GM12892 (cell line): ENCODE measurements around the gene SNX27.
"Not testable (repeated sequence)": the region's sequence is repeated elsewhere in the genome, so short reads cannot be mapped to it uniquely, and the experiment has no call there.

Source experiments
- DNase-seq: peaks from one replicate; pipeline ENCODE4 v3.0.0; 2011; ENCODE audit not compliant: insufficient read length
- FAIRE-seq: peaks from 2 replicates; lab custom pipeline; 2011; peaks lifted over from hg19 to GRCh38; lab: Jason Lieb, UNC
- POLR2A ChIP-seq: IDR thresholded peaks from 2 replicates; pipeline ENCODE4 v1.6.1; 2011; ENCODE audit warnings: low read depth, low read length, control low read depth
- POLR2AphosphoS5 ChIP-seq: IDR thresholded peaks from 2 replicates; pipeline ENCODE4 v1.6.1; 2011; ENCODE audit warnings: low read depth, low read length, control low read depth
- TAF1 ChIP-seq: IDR thresholded peaks from 2 replicates; pipeline ENCODE4 v1.6.1; 2011; ENCODE audit warnings: low read depth, mild to moderate bottlenecking, control low read depth, low read length, borderline replicate concordance

SNX27 gene

DNA sequence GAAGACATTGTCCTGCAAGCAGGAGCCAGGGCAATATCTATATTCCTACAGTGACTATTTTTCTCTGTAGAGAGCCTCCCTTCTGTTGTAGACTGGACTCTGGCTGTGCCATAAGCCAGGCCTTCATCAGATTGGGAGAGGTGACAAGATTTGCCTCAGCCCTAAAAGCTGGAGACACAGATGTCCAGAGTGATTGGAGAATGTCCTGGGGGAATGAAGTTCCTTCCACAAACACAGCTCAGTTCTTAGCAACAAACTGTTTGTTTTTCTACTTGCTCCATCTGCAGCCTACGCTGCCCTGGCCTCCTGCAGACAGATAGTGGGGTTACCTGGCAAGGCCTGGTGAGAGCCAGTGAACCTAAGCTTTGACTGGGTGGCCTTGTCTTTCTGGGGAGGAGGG, 29.9 kb upstream of the SNX27 start:
- DNase-seq (no peak), FAIRE-seq (no peak)
- no peak for TF ChIP-seq TAF1

DNA sequence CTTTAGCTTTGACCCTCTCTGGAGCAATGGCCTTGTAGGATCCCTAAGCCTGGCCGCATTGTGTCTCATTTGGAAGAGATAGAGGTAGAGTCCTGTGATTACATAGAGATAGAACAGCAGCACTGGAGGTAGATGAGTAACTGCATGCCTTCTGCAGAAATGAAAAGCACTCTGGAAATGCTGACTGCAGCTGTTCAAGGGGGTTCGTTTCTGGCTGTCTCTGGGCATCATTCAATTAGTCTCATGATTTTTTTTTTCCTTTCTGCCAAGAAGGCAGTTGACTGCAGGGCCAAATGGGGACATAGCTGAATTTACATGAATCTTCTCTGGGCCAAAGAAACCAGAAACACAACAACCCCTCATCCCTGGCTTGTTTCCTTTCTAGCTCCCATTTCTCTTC, 28.1 kb upstream of the SNX27 start:
- FAIRE-seq (no peak), DNase-seq (no peak)
- TF ChIP-seq POLR2AphosphoS5 (no peak), TAF1 (no peak), POLR2A (no peak)

DNA sequence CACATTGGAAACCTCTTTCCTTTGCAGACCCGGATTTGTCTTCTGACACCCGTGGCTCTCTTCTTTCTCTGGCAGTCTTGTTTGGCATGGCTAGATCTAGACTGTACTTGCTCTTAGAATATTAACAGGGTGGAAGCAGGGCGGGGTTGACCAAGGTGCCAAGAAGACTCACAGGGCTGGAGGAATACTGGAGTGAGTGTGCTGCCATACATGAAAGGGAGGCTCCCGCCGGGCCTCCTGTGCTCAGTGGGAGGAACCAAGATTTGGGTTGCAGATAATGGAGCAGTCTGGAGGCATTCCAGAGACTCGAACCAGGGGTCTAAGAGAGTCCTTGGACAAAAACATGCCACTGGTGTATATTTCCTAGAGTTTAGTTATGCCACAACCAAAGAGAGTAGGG, 27.6 kb upstream of the SNX27 start:
- no peak for FAIRE-seq
- DNase-seq: no peak

DNA sequence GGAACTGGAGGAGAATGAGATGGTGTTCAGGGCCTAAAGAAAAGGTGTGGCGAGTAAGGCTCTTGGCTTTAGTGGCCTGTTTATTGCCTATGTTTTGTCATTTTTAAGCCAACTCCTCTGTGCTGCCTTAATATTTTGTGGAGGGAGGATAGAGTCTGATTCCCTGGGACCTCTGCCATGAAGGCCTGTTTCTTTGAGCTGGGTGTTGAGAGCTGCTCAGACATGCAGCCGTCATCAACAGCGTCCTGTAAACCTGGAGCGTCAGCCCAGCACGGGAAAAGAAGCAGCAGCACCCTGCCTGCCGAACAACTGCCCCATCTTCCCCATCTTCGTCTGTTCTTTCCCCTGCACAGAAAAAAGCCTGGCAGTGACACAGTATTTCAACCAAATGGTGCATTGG, 27.1 kb upstream of the SNX27 start:
- FAIRE-seq (no peak), DNase-seq (no peak)
- no peak for TF ChIP-seq POLR2AphosphoS5
- no peak for TF ChIP-seq TAF1
- no peak for TF ChIP-seq POLR2A

More for the DNA sequence above, 27.6 kb upstream of the SNX27 start:
- no peak for TF ChIP-seq POLR2A
- no peak for TF ChIP-seq TAF1
- TF ChIP-seq POLR2AphosphoS5: no peak

DNA sequence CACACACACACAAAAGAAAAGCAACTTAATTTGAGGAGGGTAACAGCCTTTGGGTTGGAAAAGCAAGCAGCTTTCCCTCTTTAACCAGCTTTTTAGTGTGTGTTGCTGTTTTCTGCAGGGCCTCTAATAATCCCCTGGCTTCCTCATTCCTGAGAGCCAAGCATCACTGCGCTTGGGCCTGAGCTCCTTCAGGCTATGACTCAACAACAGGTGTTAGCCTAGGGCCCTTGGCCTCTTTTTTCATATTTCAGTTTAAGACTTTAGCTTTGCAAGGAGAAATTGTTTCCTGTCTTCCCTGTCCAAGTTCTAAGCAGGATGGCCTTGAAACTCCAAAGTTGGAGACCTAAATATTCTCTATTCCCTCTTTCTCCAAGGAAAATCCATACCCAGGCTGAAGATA, 26.2 kb upstream of the SNX27 start:
- no peak for DNase-seq
- no peak for TF ChIP-seq POLR2AphosphoS5
- TF ChIP-seq POLR2A: no peak
- no peak for TF ChIP-seq TAF1
- FAIRE-seq: no peak

DNA sequence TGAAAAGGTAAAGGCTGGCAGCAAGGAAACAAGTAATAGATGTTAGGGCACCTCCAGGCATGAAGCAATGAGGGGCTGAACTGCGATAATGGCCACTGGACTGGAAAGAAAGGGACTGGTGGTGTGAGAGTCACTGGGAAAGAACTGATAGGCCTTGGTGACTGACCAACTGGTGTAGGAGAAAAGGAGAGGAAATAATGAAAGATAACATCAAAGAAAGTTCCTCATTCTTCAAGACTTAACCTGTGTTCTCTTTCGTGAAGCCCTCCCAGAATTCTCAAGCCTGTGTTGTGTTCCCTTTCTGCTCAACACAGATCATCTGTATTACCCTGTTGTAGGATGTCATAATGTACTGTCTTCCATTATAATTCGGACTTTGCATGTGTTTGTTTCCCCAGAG, 20.9 kb upstream of the SNX27 start:
- FAIRE-seq (no peak), DNase-seq (no peak)
- TF ChIP-seq TAF1 (no peak), POLR2AphosphoS5 (no peak), POLR2A (no peak)

DNA sequence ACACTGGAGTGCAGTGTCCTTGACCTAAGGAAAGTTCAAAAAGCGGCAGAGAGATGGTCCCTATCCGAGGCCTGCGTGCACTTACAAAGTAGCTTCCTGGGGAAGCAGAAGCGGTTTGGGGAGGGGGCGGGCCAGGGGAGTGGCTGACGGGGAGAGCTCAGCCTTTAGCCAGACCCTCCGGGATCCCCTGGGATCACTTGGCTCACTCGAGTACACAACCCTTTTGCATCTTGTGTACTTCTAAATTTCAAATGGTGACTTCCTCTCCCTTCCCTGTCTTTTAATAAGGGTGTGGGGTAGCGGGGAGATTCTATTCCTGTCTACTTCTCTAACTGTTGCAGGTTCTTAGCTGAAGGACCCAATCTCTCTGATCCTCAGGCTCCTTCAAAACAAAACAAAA, 18.1 kb upstream of the SNX27 start:
- TF ChIP-seq POLR2AphosphoS5: no peak
- no peak for TF ChIP-seq POLR2A
- TF ChIP-seq TAF1: no peak
- no peak for DNase-seq
- no peak for FAIRE-seq

DNA sequence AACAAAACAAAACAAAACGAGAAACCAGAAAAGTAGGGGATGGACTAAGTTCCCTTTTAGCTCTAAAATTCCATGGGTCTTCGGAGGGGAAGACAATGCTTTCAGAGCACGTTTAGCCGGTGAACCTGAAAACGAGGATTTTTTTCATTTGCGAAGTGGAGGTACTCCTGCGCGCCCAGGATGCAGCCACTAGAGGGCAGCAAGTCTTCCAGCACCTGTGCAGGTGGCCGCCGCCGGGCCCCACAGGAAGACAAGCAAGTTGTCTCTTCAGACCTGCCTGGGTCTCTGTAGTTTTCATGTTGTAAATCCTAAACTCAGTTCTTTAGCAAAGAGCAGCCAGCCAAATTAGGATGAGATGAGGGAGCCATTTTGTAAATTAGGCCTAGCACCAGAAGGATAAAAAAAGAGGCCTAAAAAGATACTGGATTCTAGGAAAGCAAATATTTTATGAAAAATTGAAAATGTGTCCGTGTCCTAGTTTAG, 17.7 kb upstream of the SNX27 start:
- no peak for TF ChIP-seq POLR2A
- TF ChIP-seq TAF1: no peak
- TF ChIP-seq POLR2AphosphoS5: no peak
- DNase-seq: peak; percentile 69
- peak; percentile 83 for FAIRE-seq

DNA sequence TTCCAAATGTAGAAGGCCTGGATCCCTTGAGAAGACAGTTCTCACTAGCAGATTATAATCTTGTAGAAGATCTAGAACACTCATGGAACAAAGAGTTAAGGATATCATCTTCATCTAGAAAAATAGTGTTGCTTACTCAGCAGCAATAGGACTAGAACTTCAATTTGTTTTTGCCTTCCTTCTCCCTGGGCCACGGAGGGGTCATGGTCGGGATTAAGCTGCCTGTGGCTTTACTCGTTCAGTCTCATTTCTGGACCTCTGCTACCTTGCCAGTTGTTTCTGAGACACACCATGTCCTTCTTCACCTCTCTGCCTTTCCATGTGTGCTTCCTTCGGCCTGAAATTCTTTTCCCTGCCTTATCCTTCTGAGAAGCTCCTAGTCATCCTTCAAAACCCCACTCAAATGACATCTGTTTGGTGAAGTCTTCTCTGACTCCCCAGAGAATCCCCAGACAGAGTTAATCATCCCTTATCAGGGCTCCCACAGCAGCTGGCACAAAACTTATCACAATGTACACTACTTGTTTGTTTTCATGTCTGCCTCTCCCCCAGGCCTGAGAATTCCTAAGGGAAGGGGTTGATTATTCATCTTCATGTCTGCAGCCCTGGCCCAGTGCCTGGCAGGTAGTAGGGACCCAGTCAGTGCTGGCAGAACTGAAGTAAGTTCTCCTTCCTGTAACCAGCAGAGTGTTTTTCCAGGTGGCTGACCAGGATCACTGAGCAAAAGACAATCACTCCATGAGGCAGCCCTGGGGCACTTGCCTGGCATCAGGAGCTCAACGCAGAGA, 15.5 kb upstream of the SNX27 start:
- FAIRE-seq (no peak), DNase-seq (no peak)

DNA sequence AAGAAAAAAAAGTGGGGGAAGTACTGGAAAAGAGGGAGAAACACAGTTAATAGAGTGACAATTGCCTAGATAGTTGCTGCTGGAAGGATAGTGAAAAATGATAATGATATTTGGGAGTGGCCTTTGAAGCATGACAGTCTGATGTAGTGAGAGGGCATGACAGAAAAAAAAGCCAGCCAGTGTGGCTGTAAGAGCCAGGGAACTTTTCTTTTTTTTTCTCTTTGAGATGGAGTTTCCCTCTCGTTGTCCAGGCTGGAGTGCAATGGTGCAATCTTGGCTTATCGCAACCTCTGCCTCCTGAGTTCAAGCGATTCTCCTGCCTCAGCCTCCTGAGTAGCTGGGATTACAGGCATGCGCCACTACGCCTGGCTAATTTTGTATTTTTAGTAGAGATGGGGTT, 9.3 kb upstream of the SNX27 start:
- not testable (repeated sequence) for FAIRE-seq, DNase-seq

More for the DNA sequence above, 15.5 kb upstream of the SNX27 start:
- no peak for TF ChIP-seq POLR2AphosphoS5
- TF ChIP-seq TAF1: no peak
- no peak for TF ChIP-seq POLR2A

DNA sequence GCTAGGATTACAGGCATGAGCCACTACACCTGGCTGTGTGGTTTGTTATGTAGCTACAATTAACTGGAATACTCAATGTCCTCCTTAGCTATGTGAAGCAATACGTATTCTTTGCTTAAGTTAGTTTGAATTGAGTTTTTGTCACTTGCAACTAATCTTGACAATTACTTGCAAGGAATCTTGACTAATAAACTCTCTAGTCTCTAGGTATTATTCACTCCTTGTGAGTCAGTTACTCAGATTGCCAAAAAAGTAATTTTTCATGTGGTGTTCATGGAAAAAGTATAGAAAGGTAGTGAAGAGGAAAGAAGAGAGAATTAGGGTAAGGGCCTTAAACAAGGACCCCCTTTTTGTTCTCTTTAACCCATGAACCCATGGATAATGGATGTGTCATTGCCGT, 7.6 kb upstream of the SNX27 start:
- no peak for TF ChIP-seq TAF1
- TF ChIP-seq POLR2AphosphoS5: no peak
- TF ChIP-seq POLR2A: no peak
- DNase-seq (no peak), FAIRE-seq (no peak)

DNA sequence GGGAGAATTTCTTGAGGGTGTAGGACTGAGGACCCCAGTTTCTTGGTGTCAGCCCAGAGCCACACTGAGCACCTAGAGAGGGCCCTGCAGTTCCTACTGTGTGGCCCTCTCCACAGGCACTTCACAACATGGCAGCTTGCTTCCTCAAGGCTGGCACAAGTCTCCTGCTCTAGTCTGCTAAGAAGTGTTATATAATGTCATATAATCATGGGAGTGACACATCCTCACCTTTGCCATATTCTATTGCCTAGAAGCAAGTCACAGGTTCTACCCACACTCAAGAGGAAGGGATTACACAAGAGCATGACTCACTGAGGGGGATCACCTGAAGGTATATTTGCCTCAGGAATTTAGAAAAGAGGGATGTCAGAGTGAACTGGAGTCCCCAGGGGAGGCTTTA, 5.5 kb upstream of the SNX27 start:
- no peak for TF ChIP-seq POLR2AphosphoS5
- no peak for TF ChIP-seq TAF1
- TF ChIP-seq POLR2A: no peak
- DNase-seq (no peak), FAIRE-seq (no peak)

DNA sequence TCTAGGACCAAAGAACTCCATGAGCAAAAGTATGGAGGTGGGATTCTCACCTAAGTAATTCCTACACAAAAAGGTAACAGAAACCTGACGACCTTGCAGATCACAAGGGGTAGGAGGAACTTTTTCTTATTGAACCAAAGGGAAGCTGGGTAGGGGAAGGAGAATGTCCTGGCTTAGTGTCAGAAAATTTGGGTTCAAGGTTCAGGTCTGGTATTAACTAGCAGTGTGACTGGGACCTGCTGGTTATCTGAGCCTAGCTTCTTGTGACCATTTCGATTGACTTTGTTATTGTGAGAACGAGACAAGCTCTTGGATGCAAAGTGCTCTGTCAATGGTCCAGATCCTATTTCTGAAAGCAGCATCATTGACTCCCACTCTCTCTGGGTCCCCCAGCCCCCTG, 5.0 kb upstream of the SNX27 start:
- DNase-seq (no peak), FAIRE-seq (no peak)
- no peak for TF ChIP-seq POLR2AphosphoS5
- TF ChIP-seq POLR2A: no peak
- no peak for TF ChIP-seq TAF1
